ENCODE measurements around the gene CARHSP1.
A peak's percentile ranks its signal among the peaks of the same experiment; 100 is the strongest.

CARHSP1 gene

DNA sequence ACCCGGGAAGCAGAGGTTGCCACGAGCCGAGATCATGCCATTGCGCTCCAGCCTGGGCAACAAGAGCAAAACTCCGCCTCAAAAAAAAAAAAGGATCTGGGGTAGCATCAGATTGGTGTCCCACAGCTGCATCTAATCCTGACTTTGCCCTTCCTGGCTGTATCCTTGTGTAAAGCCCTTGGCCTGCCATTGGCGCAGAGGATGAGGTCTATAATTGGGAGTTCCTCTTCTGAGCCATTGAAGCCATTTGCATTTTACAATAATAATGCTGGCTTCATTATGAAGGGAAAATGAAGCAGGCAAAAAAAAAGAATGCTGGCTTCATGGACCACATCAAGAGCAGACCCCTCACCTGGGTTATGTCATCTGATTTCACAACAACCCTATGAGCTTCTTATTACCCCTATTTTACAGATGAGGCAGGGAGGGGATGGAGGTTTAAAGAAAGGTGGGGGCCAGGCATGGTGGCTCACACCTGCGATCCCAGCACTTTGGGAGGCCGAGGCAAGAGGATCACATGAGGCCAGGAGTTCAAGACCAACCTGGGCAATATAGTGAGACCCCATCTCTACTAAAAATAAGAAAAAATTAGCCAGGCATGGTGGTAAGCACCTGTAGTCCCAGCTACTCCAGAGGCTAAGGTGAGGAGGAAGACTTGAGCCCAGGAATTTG, 12.2 kb upstream of the CARHSP1 start:
- TF ChIP-seq, protein P1, sequence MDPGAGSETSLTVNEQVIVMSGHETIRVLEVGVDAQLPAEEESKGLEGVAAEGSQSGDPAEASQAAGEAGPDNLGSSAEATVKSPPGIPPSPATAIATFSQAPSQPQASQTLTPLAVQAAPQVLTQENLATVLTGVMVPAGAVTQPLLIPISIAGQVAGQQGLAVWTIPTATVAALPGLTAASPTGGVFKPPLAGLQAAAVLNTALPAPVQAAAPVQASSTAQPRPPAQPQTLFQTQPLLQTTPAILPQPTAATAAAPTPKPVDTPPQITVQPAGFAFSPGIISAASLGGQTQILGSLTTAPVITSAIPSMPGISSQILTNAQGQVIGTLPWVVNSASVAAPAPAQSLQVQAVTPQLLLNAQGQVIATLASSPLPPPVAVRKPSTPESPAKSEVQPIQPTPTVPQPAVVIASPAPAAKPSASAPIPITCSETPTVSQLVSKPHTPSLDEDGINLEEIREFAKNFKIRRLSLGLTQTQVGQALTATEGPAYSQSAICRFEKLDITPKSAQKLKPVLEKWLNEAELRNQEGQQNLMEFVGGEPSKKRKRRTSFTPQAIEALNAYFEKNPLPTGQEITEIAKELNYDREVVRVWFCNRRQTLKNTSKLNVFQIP (CRISPR knock-in tag; IDR thresholded peaks at IDR 0.05; ENCODE audit: borderline replicate concordance, low read depth): no peak
- TF ChIP-seq ZC3H10 (CRISPR knock-in tag; IDR thresholded peaks at IDR 0.05) (no peak), OSR1 (CRISPR knock-in tag; IDR thresholded peaks at IDR 0.05) (no peak), RARB (CRISPR knock-in tag; IDR thresholded peaks at IDR 0.05) (no peak), PPARA (CRISPR knock-in tag; IDR thresholded peaks at IDR 0.05; ENCODE audit: borderline replicate concordance) (no peak), GLIS3 (CRISPR knock-in tag; IDR thresholded peaks at IDR 0.05) (no peak), TOX (CRISPR knock-in tag; IDR thresholded peaks at IDR 0.05; ENCODE audit: borderline replicate concordance) (no peak), TCF4 (CRISPR knock-in tag; IDR thresholded peaks at IDR 0.05; ENCODE audit: borderline replicate concordance) (no peak), ESRRG (CRISPR knock-in tag; IDR thresholded peaks at IDR 0.05) (no peak), ARNTL (CRISPR knock-in tag; IDR thresholded peaks at IDR 0.05; ENCODE audit: borderline replicate concordance, low read depth) (no peak), SNAI2 (CRISPR knock-in tag; IDR thresholded peaks at IDR 0.05) (no peak), CSDC2 (CRISPR knock-in tag; IDR thresholded peaks at IDR 0.05) (no peak), ZNF565 (CRISPR knock-in tag; conservative IDR thresholded peaks at IDR 0.05; ENCODE audit: low read depth) (no peak), ZFP30 (CRISPR knock-in tag; IDR thresholded peaks at IDR 0.05) (no peak), ZNF70 (CRISPR knock-in tag; IDR thresholded peaks at IDR 0.05) (no peak), ZNF8 (CRISPR knock-in tag; IDR thresholded peaks at IDR 0.05) (no peak), ZFP3 (CRISPR knock-in tag; IDR thresholded peaks at IDR 0.05) (no peak)
- TF ChIP-seq, protein P2, sequence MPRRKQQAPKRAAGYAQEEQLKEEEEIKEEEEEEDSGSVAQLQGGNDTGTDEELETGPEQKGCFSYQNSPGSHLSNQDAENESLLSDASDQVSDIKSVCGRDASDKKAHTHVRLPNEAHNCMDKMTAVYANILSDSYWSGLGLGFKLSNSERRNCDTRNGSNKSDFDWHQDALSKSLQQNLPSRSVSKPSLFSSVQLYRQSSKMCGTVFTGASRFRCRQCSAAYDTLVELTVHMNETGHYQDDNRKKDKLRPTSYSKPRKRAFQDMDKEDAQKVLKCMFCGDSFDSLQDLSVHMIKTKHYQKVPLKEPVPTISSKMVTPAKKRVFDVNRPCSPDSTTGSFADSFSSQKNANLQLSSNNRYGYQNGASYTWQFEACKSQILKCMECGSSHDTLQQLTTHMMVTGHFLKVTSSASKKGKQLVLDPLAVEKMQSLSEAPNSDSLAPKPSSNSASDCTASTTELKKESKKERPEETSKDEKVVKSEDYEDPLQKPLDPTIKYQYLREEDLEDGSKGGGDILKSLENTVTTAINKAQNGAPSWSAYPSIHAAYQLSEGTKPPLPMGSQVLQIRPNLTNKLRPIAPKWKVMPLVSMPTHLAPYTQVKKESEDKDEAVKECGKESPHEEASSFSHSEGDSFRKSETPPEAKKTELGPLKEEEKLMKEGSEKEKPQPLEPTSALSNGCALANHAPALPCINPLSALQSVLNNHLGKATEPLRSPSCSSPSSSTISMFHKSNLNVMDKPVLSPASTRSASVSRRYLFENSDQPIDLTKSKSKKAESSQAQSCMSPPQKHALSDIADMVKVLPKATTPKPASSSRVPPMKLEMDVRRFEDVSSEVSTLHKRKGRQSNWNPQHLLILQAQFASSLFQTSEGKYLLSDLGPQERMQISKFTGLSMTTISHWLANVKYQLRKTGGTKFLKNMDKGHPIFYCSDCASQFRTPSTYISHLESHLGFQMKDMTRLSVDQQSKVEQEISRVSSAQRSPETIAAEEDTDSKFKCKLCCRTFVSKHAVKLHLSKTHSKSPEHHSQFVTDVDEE (CRISPR knock-in tag; IDR thresholded peaks at IDR 0.05): no peak
- TF ChIP-seq, protein P3, sequence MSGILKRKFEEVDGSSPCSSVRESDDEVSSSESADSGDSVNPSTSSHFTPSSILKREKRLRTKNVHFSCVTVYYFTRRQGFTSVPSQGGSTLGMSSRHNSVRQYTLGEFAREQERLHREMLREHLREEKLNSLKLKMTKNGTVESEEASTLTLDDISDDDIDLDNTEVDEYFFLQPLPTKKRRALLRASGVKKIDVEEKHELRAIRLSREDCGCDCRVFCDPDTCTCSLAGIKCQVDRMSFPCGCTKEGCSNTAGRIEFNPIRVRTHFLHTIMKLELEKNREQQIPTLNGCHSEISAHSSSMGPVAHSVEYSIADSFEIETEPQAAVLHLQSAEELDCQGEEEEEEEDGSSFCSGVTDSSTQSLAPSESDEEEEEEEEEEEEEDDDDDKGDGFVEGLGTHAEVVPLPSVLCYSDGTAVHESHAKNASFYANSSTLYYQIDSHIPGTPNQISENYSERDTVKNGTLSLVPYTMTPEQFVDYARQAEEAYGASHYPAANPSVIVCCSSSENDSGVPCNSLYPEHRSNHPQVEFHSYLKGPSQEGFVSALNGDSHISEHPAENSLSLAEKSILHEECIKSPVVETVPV (CRISPR knock-in tag; IDR thresholded peaks at IDR 0.05): no peak
- TF ChIP-seq, protein P4, sequence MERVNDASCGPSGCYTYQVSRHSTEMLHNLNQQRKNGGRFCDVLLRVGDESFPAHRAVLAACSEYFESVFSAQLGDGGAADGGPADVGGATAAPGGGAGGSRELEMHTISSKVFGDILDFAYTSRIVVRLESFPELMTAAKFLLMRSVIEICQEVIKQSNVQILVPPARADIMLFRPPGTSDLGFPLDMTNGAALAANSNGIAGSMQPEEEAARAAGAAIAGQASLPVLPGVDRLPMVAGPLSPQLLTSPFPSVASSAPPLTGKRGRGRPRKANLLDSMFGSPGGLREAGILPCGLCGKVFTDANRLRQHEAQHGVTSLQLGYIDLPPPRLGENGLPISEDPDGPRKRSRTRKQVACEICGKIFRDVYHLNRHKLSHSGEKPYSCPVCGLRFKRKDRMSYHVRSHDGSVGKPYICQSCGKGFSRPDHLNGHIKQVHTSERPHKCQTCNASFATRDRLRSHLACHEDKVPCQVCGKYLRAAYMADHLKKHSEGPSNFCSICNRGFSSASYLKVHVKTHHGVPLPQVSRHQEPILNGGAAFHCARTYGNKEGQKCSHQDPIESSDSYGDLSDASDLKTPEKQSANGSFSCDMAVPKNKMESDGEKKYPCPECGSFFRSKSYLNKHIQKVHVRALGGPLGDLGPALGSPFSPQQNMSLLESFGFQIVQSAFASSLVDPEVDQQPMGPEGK (CRISPR knock-in tag; IDR thresholded peaks at IDR 0.05; ENCODE audit: borderline replicate concordance): no peak
- ATAC-seq: no peak

- peak; percentile 24; the same call in 2 of the 3 replicates for ATAC-seq
- TF ChIP-seq, protein P3 (CRISPR knock-in tag; IDR thresholded peaks at IDR 0.05): no peak
- TF ChIP-seq, protein P5, sequence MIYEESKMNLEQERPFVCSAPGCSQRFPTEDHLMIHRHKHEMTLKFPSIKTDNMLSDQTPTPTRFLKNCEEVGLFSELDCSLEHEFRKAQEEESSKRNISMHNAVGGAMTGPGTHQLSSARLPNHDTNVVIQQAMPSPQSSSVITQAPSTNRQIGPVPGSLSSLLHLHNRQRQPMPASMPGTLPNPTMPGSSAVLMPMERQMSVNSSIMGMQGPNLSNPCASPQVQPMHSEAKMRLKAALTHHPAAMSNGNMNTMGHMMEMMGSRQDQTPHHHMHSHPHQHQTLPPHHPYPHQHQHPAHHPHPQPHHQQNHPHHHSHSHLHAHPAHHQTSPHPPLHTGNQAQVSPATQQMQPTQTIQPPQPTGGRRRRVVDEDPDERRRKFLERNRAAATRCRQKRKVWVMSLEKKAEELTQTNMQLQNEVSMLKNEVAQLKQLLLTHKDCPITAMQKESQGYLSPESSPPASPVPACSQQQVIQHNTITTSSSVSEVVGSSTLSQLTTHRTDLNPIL (CRISPR knock-in tag; IDR thresholded peaks at IDR 0.05; ENCODE audit: low read depth): no peak
- TF ChIP-seq, protein P2 (CRISPR knock-in tag; IDR thresholded peaks at IDR 0.05): no peak
- TF ChIP-seq ESRRG (CRISPR knock-in tag; IDR thresholded peaks at IDR 0.05) (no peak), ZNF70 (CRISPR knock-in tag; IDR thresholded peaks at IDR 0.05) (no peak), BACH2 (CRISPR knock-in tag; IDR thresholded peaks at IDR 0.05; ENCODE audit: borderline replicate concordance) (no peak), SNAI2 (CRISPR knock-in tag; IDR thresholded peaks at IDR 0.05) (no peak), TOX (CRISPR knock-in tag; IDR thresholded peaks at IDR 0.05; ENCODE audit: borderline replicate concordance) (no peak), GLIS3 (CRISPR knock-in tag; IDR thresholded peaks at IDR 0.05) (no peak), CSDC2 (CRISPR knock-in tag; IDR thresholded peaks at IDR 0.05) (no peak), ISL1 (CRISPR knock-in tag; IDR thresholded peaks at IDR 0.05) (no peak), ZFP30 (CRISPR knock-in tag; IDR thresholded peaks at IDR 0.05) (no peak)
Measured at GRCh38 chr16:8878523-8878911, 9.7 kb upstream of the CARHSP1 start.

All from SK-N-SH treated with all-trans-retinoic acid at 6 μM for 48 hours (cell line).